DOHH2 (cell line): Measurements from ENCODE around the gene ETV7.

Experiments used
- H3F3A ChIP-seq: fragments of 200-600 bp; sonication (generic), shearing (Covaris generic); 2 replicates; pipeline ENCODE4 v1.6.0; 2016; ENCODE audit warnings: antibody characterized with exemption, mild to moderate bottlenecking; ENCODE audit not compliant: control insufficient read depth, insufficient read depth
- H3K27ac ChIP-seq: fragments of 200-600 bp; sonication (generic); 2 replicates; pipeline ENCODE4 v1.5.1; 2014; ENCODE audit warnings: low read depth, mild to moderate bottlenecking, low read length, moderate library complexity
- H3K27me3 ChIP-seq: fragments of 200-600 bp; sonication (generic); 2 replicates; pipeline ENCODE4 v1.6.1; 2014; ENCODE audit warnings: mild to moderate bottlenecking, low read length, mixed read lengths; ENCODE audit not compliant: control insufficient read depth
- H3K36me3 ChIP-seq: fragments of 200-600 bp; sonication (generic); 2 replicates; pipeline ENCODE4 v1.6.1; 2014; ENCODE audit warnings: mild to moderate bottlenecking, low read length, moderate library complexity, mixed read lengths; ENCODE audit not compliant: control insufficient read depth
- H3K4me1 ChIP-seq: fragments of 200-600 bp; sonication (generic); 2 replicates; pipeline ENCODE4 v1.6.1; 2014; ENCODE audit warnings: mild to moderate bottlenecking, low read length, mixed read lengths; ENCODE audit not compliant: control insufficient read depth
- H3K4me2 ChIP-seq: fragments of 200-600 bp; sonication (generic); 2 replicates; pipeline ENCODE4 v1.6.0; 2014; ENCODE audit warnings: mild to moderate bottlenecking, low read length, moderate library complexity
- H3K4me3 ChIP-seq: fragments of 200-600 bp; sonication (generic); 2 replicates; pipeline ENCODE4 v1.5.1; 2014; ENCODE audit warnings: mild to moderate bottlenecking, low read length, mixed read lengths
- H3K79me2 ChIP-seq: fragments of 200-600 bp; sonication (generic); 2 replicates; pipeline ENCODE4 v1.6.1; 2014; ENCODE audit warnings: mild to moderate bottlenecking, low read length, mixed read lengths; ENCODE audit not compliant: control insufficient read depth
- H3K9me2 ChIP-seq: fragments of 200-600 bp; sonication (generic); replicated peaks from 2 replicates; pipeline ENCODE4 v1.6.1; 2014; ENCODE audit warnings: mild to moderate bottlenecking, low read length, mixed read lengths; ENCODE audit not compliant: control insufficient read depth
- H3K9me3 ChIP-seq: fragments of 200-600 bp; sonication (generic); 2 replicates; pipeline ENCODE4 v1.6.1; 2014; ENCODE audit warnings: antibody characterized with exemption, low read length, mixed read lengths; ENCODE audit not compliant: control insufficient read depth, insufficient read depth
- H4K20me1 ChIP-seq: fragments of 200-600 bp; sonication (generic); 2 replicates; pipeline ENCODE4 v1.6.0; 2014; ENCODE audit warnings: low read depth, mild to moderate bottlenecking, antibody characterized with exemption, low read length, moderate library complexity; ENCODE audit not compliant: control insufficient read depth, insufficient read depth
- EZH2phosphoT487 ChIP-seq: fragments of 200-600 bp; sonication (generic); IDR thresholded peaks from 2 replicates; pipeline ENCODE4 v1.6.1; 2017; ENCODE audit warnings: borderline replicate concordance, mild to moderate bottlenecking, antibody characterized with exemption, low read length, moderate library complexity, mixed read lengths
- TF ChIP-seq, protein P1 (sequence below): fragments of 200-600 bp; sonication (generic); IDR thresholded peaks from one replicate; pipeline ENCODE4 v1.5.1; 2014; ENCODE audit warnings: antibody characterized with exemption, mild to moderate bottlenecking, low read depth, low read length; ENCODE audit not compliant: poor library complexity, severe bottlenecking

The ETV7 gene

DNA sequence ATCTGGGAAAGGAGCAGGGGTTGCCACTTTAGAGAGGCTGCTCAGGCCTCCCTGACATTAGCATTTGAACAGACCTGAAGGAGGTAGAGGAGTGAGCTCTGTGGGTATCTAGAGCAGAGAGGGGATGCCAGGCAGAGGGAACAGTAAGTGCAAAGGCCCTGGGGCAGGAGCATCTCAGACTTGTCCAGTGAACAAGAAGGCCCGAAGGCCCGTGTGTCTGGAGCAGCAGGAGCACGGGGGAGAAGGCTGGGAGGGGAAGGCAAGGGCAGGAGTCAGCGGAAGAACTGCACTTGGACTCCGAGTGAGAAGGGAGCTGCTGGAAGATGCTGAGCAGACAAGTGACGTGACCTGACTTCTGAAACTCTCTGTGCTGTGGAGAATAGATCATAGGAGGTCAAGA is 15.4 kb downstream of the ETV7 start:
- Histone ChIP-seq H3K4me1 (peaks cover 20% of the 10 kb centered on the region), H3F3A (no peaks in the 10 kb centered on the region), H3K27me3 (peaks cover 10% of the 10 kb centered on the region; the same call in 1 of the 2 replicates), H3K4me2 (no peak overlapping the region), H3K27ac (no peak overlapping the region), H3K36me3 (no peaks in the 10 kb centered on the region), H3K4me3 (no peak overlapping the region), H4K20me1 (no peaks in the 10 kb centered on the region), H3K9me3 (no peaks in the 10 kb centered on the region), H3K9me2 (no peaks in the 10 kb centered on the region), H3K79me2 (no peaks in the 10 kb centered on the region)
- no peak for TF ChIP-seq EZH2phosphoT487
- TF ChIP-seq, protein P1, sequence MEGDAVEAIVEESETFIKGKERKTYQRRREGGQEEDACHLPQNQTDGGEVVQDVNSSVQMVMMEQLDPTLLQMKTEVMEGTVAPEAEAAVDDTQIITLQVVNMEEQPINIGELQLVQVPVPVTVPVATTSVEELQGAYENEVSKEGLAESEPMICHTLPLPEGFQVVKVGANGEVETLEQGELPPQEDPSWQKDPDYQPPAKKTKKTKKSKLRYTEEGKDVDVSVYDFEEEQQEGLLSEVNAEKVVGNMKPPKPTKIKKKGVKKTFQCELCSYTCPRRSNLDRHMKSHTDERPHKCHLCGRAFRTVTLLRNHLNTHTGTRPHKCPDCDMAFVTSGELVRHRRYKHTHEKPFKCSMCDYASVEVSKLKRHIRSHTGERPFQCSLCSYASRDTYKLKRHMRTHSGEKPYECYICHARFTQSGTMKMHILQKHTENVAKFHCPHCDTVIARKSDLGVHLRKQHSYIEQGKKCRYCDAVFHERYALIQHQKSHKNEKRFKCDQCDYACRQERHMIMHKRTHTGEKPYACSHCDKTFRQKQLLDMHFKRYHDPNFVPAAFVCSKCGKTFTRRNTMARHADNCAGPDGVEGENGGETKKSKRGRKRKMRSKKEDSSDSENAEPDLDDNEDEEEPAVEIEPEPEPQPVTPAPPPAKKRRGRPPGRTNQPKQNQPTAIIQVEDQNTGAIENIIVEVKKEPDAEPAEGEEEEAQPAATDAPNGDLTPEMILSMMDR: no peak

DNA sequence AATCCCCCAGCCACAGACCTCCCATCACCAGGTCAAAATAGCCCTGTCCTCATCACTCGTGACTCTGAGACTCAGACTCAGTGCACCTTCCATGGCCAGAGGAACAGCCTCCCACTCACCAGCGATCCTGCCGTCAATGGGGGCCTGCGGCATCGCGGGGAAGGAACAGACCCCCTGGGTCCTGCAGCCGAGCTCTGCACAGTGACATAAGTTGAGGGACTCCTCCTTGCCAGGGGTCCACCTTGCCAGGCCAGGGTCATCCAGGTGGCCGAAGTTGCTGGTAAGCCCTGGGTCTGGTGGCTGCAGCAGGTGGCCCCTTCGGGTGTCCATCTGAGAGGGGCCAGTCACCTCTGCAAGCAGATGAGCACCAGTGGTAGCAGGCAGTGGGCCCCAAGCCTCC is 16.3 kb downstream of the ETV7 start:
- no peak overlapping the region for H3K4me2 ChIP-seq
- no peaks in the 10 kb centered on the region for H4K20me1 ChIP-seq
- peaks cover 21% of the 10 kb centered on the region; the same call in 1 of the 2 replicates for H3K4me1 ChIP-seq
- H3K79me2 ChIP-seq: no peaks in the 10 kb centered on the region
- no peaks in the 10 kb centered on the region for H3K9me2 ChIP-seq
- no peak overlapping the region for H3K4me3 ChIP-seq
- H3K36me3 ChIP-seq: no peaks in the 10 kb centered on the region
- H3K27ac ChIP-seq: no peak overlapping the region
- TF ChIP-seq, protein P1: no peak
- TF ChIP-seq EZH2phosphoT487: no peak
- H3K9me3 ChIP-seq: no peaks in the 10 kb centered on the region
- H3F3A ChIP-seq: no peaks in the 10 kb centered on the region
- peaks cover 10% of the 10 kb centered on the region; the same call in 1 of the 2 replicates for H3K27me3 ChIP-seq

DNA sequence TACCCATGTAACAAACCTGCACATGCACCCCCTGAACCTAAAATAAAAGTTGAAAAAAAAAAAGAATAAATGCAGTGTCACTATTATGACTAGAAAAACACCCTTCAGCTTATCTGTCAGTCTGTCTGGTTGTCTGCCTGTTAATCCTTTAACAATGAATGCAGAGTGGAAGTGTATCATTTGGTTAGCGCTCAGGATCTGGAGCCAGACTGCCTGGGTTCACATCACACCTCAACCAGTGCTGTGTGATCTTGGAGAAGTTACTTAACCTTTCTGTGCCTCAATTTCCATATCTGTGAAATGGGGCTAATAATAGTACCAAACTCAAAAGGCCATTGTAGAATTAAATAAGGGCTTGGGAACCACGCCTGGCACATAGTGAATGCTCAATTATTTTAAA is 16.8 kb downstream of the ETV7 start:
- Histone ChIP-seq H3K4me1 (peaks cover 15% of the 10 kb centered on the region; the same call in 1 of the 2 replicates), H3K9me3 (no peaks in the 10 kb centered on the region), H3K79me2 (no peaks in the 10 kb centered on the region), H3K27me3 (peaks cover 10% of the 10 kb centered on the region; the same call in 1 of the 2 replicates), H3K27ac (no peak overlapping the region), H3F3A (no peaks in the 10 kb centered on the region), H3K4me3 (no peak overlapping the region), H3K36me3 (no peaks in the 10 kb centered on the region), H3K9me2 (no peaks in the 10 kb centered on the region), H3K4me2 (no peak overlapping the region), H4K20me1 (no peaks in the 10 kb centered on the region)
- TF ChIP-seq, protein P1: no peak
- TF ChIP-seq EZH2phosphoT487: no peak
